Measurements from ENCODE around the gene FNTB. TPM values are rescaled to one million over a fixed set of nuclear protein-coding genes. Genes with fewer than 3 reads are reported as not detected.

FNTB gene
- polyA plus RNA-seq, 1 donor: 35.0 TPM

- no peak for DNase-seq
Measured at GRCh38 chr14:65045709-65046108, 59.0 kb downstream of the FNTB start.

- no peak for DNase-seq
Measured at GRCh38 chr14:65052832-65053231, 66.1 kb downstream of the FNTB start.

DNA sequence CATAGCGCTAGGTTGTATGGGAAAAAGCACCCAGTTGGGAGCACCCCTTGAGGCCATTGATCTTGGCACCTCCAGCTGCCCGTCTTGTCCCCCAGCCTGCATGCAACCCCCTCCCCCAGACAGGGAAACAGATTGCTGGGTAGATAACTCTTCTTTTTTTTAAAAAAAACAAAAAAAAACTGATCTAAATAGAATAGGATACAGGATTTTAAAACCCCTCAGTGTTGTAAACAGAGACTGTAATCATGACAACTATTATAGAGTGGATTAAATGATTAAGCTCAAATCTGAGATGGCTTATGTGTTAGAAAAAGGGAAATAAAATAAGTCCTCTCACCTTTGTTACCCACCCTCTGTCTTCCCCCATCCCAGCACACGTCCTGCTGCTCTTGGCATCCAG is 66.8 kb downstream of the FNTB start:
- no peak for DNase-seq

GRCh38 chr14:65054471-65055085 is 67.9 kb downstream of the FNTB start:
- DNase-seq: no peak

GRCh38 chr14:65057695-65058094 is 71.0 kb downstream of the FNTB start:
- no peak for DNase-seq

- no peak for DNase-seq
Measured at GRCh38 chr14:65062096-65063075, 75.7 kb downstream of the FNTB start.

- DNase-seq: no peak
Measured at GRCh38 chr14:65065719-65066118, 79.0 kb downstream of the FNTB start.

GRCh38 chr14:65069874-65070413 is 83.2 kb downstream of the FNTB start:
- DNase-seq: no peak

DNA sequence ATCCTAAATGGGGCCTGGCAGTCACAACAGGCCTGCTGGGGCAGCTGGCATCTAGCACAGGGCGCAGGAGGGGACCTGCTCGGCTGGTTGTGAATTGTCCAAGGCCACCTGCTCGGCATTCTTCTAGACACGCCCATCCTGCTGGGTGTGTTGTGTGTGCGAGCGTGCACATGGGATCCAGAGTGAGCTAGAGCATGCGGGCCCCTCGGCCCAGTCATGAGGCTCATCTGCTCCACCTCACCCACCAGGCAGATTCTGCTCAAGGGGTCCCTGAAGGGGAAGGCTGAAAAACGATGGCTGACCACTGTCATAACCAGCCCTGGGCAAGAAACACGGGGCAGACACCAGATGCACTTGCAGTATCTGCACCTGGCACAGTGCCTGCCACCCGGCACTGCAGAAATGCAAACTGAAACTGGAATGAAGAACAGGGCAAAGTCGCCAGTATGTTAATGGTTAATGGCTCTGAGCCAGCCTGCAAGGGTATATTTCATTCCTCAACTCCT is 83.8 kb downstream of the FNTB start:
- DNase-seq: no peak

- no peak for DNase-seq
Measured at GRCh38 chr14:65071544-65071943, 84.8 kb downstream of the FNTB start.

DNA sequence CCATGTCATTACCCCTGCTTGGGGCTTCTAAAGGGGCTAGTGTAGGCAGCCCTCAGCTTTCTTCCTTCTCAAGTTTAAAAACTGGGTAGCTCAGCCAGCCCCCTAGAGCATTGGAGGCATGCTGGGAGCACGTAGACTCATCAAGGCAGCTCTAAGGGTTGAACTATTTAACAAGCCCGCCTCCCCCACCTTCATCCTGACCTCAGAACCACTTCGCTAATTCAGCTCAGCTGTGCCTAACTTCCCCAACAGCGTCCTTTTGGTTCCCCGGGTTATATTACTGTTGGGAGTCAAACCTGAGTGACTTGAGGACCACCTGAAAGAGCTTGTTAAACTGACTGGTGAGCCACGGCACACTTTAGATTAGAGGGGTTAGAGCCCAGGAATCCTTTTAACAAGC is 85.6 kb downstream of the FNTB start:
- peak; percentile 27 for DNase-seq

GRCh38 chr14:65072937-65073336 is 86.2 kb downstream of the FNTB start:
- DNase-seq: no peak

- no peak for DNase-seq
Measured at GRCh38 chr14:65073605-65074201, 87.0 kb downstream of the FNTB start.

DNA sequence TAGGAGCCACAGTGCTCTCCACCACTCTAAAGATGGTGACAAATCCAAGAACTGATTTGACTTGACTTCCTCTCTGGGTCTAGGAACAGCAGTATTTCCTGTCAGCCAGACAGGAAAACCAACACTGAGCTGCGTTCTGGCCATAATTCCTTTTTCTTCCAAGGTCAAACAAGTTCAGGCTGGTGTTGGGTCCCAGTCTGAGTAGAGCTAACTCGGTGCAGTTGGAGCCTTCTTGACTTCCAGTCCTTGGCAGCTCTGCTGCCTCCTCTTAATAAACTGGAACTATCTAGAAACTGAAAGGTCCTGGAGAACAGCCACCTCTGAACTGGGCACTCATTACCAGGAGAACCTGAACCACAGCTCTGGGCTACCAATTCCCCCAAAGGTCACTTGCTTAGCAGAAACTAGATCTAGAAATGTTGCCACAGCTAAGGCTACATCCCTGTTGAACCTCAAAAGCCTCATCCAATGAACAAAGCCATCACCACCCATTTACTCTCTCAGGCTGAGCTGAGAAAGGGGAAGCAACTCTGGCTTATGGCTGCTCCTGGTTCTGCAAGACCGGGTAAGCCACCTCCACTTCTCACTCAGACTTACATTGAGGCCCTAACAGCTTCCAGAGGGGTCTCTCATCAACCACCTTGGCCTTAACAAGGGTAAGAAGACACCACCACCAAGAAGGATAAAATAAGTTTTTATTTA is 87.9 kb downstream of the FNTB start:
- DNase-seq: no peak

- DNase-seq: no peak
Measured at GRCh38 chr14:65075628-65076325, 89.1 kb downstream of the FNTB start.

- DNase-seq: no peak
Measured at GRCh38 chr14:65077318-65077717, 90.6 kb downstream of the FNTB start.

GRCh38 chr14:65079201-65079600 is 92.5 kb downstream of the FNTB start:
- no peak for DNase-seq

GRCh38 chr14:65079768-65080167 is 93.1 kb downstream of the FNTB start:
- DNase-seq: no peak

DNA sequence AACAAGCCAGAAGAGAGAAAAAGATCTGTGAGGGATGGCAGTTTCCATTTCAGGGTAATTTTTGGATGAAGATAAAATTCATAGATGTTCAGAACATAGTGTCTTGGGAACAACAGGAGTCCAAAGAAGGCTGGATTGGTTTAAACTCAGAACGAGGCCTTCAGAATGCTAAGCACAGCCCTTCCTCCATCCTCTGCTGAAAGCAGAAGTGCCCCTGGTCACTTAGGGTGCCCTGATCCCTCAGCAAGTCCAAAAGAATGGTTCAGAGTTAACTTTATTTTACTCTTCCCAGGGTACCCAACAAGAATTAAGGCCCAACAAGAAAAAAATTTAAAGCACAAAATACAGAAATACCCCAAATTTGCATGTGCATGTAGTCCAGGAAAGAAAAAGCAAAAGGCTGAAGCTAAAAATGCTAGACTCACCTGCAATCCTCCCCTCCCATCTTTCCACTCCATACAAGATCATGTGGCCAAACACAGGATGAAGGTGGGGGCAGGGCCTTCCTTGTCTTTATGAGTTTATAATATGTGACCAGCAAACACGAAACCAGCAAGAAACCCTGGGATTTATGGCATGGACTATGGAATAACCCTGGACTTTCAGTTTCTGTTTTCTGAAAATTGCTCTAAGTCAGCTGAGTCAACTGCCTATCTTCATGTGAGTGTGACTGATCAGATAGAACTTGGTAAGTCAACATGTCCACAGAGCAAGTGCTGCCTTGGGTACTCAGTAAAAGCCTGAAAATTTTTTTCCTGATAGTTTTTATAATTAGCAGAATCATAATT is 94.5 kb downstream of the FNTB start:
- DNase-seq: no peak

- no peak for DNase-seq
Measured at GRCh38 chr14:65082930-65083329, 96.2 kb downstream of the FNTB start.
